Measurements from ENCODE around the gene TAS1R1. TPM values are rescaled to one million over a fixed set of nuclear protein-coding genes. Genes with fewer than 3 reads are reported as not detected.

Gene TAS1R1
- total and polyA plus RNA-seq, 9 of the 15 experiments (the other 6 are each of a cell fraction or from before 2014, with no cell fraction given), result 0.06 TPM; not detected in 8

DNA sequence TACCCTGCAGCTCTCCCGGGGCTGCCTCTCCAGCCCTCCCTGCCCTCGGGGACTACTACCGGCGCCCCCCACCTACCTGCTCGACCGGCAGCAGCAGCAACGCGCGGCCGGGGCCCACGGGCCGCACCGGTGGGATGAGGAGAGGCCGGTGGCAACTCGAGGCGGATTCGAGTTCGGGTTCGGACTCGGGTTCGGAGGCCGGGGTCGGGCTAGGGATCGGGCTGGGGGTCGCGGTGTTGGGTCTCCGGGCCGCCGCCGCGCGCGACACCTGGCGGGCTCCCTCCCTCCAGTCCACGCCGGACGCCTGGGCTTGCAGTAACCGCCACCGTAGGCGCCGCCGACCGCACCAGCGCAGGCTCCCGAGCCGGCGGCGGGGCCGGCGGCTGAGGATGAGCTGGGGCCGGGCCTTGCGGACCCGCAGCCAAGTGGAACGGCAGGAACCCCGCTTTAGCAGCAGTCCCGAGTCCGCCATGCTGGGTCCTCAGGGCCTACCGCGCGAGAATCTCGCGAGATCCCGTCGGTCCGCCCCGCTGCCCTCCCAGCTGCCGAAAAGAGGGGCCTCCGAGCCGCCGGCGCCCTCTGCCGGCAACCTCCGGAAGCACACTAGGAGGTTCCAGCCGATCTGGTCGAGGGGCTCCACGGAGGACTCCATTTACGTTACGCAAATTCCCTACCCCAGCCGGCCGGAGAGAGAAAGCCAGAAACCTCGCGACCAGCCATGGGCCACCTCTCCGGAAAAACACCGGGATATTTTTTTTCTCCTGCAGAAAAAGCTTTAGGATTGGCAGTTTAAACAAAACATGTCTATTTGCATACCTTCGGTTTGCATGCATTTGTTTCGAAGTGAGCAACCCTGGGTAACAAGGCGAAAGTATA is 838 bp upstream of the TAS1R1 start, which contains the start of gene NOL9 (continued):
- TF ChIP-seq MYC (IDR thresholded peaks at IDR 0.05; ENCODE audit: low read depth, low read length), result peak; percentile 95
- 0 out of 2 replicates have a peak, but pooled peaks have one; percentile 22 for TF ChIP-seq MYC (CRISPR knock-in tag; IDR thresholded peaks at IDR 0.05; ENCODE audit: borderline replicate concordance, low read depth)
- TF ChIP-seq JUNB (CRISPR knock-in tag; conservative IDR thresholded peaks at IDR 0.05), result no peak
- no peak; the same call in 1 of the 2 replicates for TF ChIP-seq MTA1 (IDR thresholded peaks at IDR 0.05; ENCODE audit: borderline replicate concordance)
- TF ChIP-seq TBP (optimal IDR thresholded peaks at IDR 0.05; ENCODE audit: low read depth, low read length), result peak; percentile 95
- TF ChIP-seq, protein P1, sequence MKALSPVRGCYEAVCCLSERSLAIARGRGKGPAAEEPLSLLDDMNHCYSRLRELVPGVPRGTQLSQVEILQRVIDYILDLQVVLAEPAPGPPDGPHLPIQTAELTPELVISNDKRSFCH (CRISPR knock-in tag; IDR thresholded peaks at IDR 0.05), result no peak
- TF ChIP-seq, protein P1 (tag; IDR thresholded peaks at IDR 0.05), result peak; percentile 63; the same call in 1 of the 2 replicates
- TF ChIP-seq, protein P2, sequence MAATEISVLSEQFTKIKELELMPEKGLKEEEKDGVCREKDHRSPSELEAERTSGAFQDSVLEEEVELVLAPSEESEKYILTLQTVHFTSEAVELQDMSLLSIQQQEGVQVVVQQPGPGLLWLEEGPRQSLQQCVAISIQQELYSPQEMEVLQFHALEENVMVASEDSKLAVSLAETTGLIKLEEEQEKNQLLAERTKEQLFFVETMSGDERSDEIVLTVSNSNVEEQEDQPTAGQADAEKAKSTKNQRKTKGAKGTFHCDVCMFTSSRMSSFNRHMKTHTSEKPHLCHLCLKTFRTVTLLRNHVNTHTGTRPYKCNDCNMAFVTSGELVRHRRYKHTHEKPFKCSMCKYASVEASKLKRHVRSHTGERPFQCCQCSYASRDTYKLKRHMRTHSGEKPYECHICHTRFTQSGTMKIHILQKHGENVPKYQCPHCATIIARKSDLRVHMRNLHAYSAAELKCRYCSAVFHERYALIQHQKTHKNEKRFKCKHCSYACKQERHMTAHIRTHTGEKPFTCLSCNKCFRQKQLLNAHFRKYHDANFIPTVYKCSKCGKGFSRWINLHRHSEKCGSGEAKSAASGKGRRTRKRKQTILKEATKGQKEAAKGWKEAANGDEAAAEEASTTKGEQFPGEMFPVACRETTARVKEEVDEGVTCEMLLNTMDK (IDR thresholded peaks at IDR 0.05; ENCODE audit: borderline replicate concordance, insufficient read depth, low read depth, low read length, poor library complexity, severe bottlenecking), result peak; percentile 91
- TF ChIP-seq E2F3 (CRISPR knock-in tag; IDR thresholded peaks at IDR 0.05), result no peak
- no peak for TF ChIP-seq PRMT5 (CRISPR knock-in tag; IDR thresholded peaks at IDR 0.05)
- TF ChIP-seq KAT7 (CRISPR knock-in tag; IDR thresholded peaks at IDR 0.05; ENCODE audit: borderline replicate concordance), result peak; percentile 90; the same call in 1 of the 2 replicates
- TF ChIP-seq KDM1A (IDR thresholded peaks at IDR 0.05), result no peak
- TF ChIP-seq, protein P3, sequence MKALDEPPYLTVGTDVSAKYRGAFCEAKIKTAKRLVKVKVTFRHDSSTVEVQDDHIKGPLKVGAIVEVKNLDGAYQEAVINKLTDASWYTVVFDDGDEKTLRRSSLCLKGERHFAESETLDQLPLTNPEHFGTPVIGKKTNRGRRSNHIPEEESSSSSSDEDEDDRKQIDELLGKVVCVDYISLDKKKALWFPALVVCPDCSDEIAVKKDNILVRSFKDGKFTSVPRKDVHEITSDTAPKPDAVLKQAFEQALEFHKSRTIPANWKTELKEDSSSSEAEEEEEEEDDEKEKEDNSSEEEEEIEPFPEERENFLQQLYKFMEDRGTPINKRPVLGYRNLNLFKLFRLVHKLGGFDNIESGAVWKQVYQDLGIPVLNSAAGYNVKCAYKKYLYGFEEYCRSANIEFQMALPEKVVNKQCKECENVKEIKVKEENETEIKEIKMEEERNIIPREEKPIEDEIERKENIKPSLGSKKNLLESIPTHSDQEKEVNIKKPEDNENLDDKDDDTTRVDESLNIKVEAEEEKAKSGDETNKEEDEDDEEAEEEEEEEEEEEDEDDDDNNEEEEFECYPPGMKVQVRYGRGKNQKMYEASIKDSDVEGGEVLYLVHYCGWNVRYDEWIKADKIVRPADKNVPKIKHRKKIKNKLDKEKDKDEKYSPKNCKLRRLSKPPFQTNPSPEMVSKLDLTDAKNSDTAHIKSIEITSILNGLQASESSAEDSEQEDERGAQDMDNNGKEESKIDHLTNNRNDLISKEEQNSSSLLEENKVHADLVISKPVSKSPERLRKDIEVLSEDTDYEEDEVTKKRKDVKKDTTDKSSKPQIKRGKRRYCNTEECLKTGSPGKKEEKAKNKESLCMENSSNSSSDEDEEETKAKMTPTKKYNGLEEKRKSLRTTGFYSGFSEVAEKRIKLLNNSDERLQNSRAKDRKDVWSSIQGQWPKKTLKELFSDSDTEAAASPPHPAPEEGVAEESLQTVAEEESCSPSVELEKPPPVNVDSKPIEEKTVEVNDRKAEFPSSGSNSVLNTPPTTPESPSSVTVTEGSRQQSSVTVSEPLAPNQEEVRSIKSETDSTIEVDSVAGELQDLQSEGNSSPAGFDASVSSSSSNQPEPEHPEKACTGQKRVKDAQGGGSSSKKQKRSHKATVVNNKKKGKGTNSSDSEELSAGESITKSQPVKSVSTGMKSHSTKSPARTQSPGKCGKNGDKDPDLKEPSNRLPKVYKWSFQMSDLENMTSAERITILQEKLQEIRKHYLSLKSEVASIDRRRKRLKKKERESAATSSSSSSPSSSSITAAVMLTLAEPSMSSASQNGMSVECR (CRISPR knock-in tag; IDR thresholded peaks at IDR 0.05), result peak; percentile 97
- peak; percentile 72 for TF ChIP-seq TOE1 (IDR thresholded peaks at IDR 0.05; ENCODE audit: borderline replicate concordance)
- no peak for TF ChIP-seq TOE1 (CRISPR knock-in tag; IDR thresholded peaks at IDR 0.05; ENCODE audit: borderline replicate concordance, low read depth)
- peak in 1 of 2 experiments; percentile 18; a peak in 1 of 4 replicates for TF ChIP-seq KDM4B (IDR thresholded peaks at IDR 0.05; ENCODE audit: borderline replicate concordance in 2 of 2, low read depth in 1 of 2)
- TF ChIP-seq, protein P4, sequence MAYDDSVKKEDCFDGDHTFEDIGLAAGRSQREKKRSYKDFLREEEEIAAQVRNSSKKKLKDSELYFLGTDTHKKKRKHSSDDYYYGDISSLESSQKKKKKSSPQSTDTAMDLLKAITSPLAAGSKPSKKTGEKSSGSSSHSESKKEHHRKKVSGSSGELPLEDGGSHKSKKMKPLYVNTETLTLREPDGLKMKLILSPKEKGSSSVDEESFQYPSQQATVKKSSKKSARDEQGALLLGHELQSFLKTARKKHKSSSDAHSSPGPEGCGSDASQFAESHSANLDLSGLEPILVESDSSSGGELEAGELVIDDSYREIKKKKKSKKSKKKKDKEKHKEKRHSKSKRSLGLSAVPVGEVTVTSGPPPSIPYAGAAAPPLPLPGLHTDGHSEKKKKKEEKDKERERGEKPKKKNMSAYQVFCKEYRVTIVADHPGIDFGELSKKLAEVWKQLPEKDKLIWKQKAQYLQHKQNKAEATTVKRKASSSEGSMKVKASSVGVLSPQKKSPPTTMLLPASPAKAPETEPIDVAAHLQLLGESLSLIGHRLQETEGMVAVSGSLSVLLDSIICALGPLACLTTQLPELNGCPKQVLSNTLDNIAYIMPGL (CRISPR knock-in tag; IDR thresholded peaks at IDR 0.05), result peak; percentile 90
- TF ChIP-seq SMARCA5 (IDR thresholded peaks at IDR 0.05), result no peak
